Rectal smooth muscle tissue (tissue), 1 donor: ENCODE results near the gene MPPE1.
"Not testable (repeated sequence)": the region's sequence is repeated elsewhere in the genome, so short reads cannot be mapped to it uniquely, and the experiment has no call there.

Experiments
- H3K27ac ChIP-seq: one replicate; pipeline ENCODE4 v1.7.0; 2013; ENCODE audit warnings: low read depth, low read length, inconsistent platforms
- H3K27me3 ChIP-seq: one replicate; pipeline ENCODE4 v1.7.0; 2013; ENCODE audit warnings: low read length; ENCODE audit not compliant: control insufficient read depth, insufficient read depth
- H3K36me3 ChIP-seq: one replicate; pipeline ENCODE4 v1.7.0; 2013; ENCODE audit warnings: low read length; ENCODE audit not compliant: control insufficient read depth, insufficient read depth
- H3K4me1 ChIP-seq: one replicate; pipeline ENCODE4 v1.7.0; 2013; ENCODE audit warnings: low read length; ENCODE audit not compliant: control insufficient read depth, insufficient read depth
- H3K4me3 ChIP-seq: one replicate; pipeline ENCODE4 v1.7.0; 2013; ENCODE audit warnings: low read length
- H3K9ac ChIP-seq: one replicate; pipeline ENCODE4 v1.7.0; 2013; ENCODE audit warnings: low read length

The MPPE1 gene

GRCh38 chr18:11857177-11857887 lies 50.8 kb downstream of the MPPE1 start:
- Histone ChIP-seq H3K9ac (no peak overlapping the region), H3K36me3 (no peaks in the 10 kb centered on the region), H3K4me3 (peak overlapping the region; percentile 2), H3K27me3 (no peaks in the 10 kb centered on the region), H3K27ac (peak overlapping the region; percentile 88), H3K4me1 (peaks cover 13% of the 10 kb centered on the region)

GRCh38 chr18:11854554-11854953 lies 53.6 kb downstream of the MPPE1 start:
- not testable (repeated sequence) for H3K9ac ChIP-seq, H3K27ac ChIP-seq, H3K27me3 ChIP-seq, H3K4me3 ChIP-seq, H3K36me3 ChIP-seq
- peaks cover 15% of the 10 kb centered on the region for H3K4me1 ChIP-seq

DNA sequence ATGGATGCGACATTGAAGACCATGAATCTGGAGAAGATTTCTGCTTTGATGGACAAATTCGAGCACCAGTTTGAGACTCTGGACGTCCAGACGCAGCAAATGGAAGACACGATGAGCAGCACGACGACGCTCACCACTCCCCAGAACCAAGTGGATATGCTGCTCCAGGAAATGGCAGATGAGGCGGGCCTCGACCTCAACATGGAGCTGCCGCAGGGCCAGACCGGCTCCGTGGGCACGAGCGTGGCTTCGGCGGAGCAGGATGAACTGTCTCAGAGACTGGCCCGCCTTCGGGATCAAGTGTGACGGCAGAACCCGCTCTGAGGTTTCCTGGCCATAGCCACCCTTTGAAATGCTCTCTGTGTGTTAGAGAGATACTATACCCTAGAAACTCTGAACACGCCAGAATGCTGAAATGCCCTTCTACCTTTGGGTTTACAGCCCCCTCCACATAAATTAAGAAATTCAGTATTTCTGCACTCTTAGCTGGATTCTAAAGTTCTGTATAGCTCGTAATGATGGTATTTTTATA lies 56.2 kb downstream of the MPPE1 start:
- H3K27ac ChIP-seq: peak overlapping the region; percentile 93
- H3K4me3 ChIP-seq: peak overlapping the region; percentile 81
- H3K36me3 ChIP-seq: no peaks in the 10 kb centered on the region
- no peaks in the 10 kb centered on the region for H3K27me3 ChIP-seq
- peak overlapping the region; percentile 96 for H3K9ac ChIP-seq
- peaks cover 12% of the 10 kb centered on the region for H3K4me1 ChIP-seq

GRCh38 chr18:11851146-11851805 lies 56.8 kb downstream of the MPPE1 start, which contains the start of gene CHMP1B:
TSS of gene CHMP1B (plus strand) at chr18:11851413. CDS start at chr18:11851512, 99 bp downstream.
- Histone ChIP-seq H3K9ac (peak within 1 kb of the TSS; percentile 96), H3K27me3 (no peaks in the 10 kb centered on the region), H3K27ac (peak within 1 kb of the TSS; percentile 93), H3K36me3 (no peaks in the 10 kb centered on the region), H3K4me3 (peak within 1 kb of the TSS; percentile 81), H3K4me1 (peaks cover 12% of the 10 kb centered on the region)

- peak overlapping the region; percentile 42 for H3K9ac ChIP-seq
- H3K27ac ChIP-seq: peak overlapping the region; percentile 93
- H3K4me1 ChIP-seq: peaks cover 12% of the 10 kb centered on the region
- H3K36me3 ChIP-seq: no peaks in the 10 kb centered on the region
- H3K4me3 ChIP-seq: peak overlapping the region; percentile 81
- no peaks in the 10 kb centered on the region for H3K27me3 ChIP-seq
Measured at GRCh38 chr18:11850821-11851145, 57.3 kb downstream of the MPPE1 start.

GRCh38 chr18:11849841-11850634 lies 58.1 kb downstream of the MPPE1 start:
- Histone ChIP-seq H3K27me3 (no peaks in the 10 kb centered on the region), H3K4me1 (peaks cover 12% of the 10 kb centered on the region), H3K4me3 (peak overlapping the region; percentile 81), H3K27ac (peak overlapping the region; percentile 93), H3K9ac (peak overlapping the region; percentile 53), H3K36me3 (no peaks in the 10 kb centered on the region)

DNA sequence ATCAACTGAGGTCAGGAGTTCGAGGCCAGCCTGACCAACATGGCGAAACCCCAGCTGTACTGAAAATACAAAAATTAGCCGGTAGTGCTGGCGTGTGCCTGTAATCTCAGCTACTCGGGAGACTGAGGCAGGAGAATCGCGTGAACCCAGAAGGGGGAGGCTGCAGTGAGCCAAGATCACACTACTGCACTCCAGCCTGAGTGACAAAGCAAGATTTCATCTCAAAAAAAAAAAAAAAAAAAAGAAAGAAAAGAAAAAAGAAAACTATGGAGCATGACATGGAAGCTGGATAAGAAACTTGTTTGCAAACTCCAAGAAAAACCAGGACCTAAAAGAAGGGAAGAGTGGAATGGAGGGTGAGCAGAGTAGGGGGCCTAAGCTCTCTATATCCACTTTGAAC lies 58.8 kb downstream of the MPPE1 start:
- H3K9ac ChIP-seq: no peak overlapping the region
- peak overlapping the region; percentile 93 for H3K27ac ChIP-seq
- no peaks in the 10 kb centered on the region for H3K36me3 ChIP-seq
- no peaks in the 10 kb centered on the region for H3K27me3 ChIP-seq
- H3K4me1 ChIP-seq: peaks cover 12% of the 10 kb centered on the region
- H3K4me3 ChIP-seq: no peak overlapping the region

DNA sequence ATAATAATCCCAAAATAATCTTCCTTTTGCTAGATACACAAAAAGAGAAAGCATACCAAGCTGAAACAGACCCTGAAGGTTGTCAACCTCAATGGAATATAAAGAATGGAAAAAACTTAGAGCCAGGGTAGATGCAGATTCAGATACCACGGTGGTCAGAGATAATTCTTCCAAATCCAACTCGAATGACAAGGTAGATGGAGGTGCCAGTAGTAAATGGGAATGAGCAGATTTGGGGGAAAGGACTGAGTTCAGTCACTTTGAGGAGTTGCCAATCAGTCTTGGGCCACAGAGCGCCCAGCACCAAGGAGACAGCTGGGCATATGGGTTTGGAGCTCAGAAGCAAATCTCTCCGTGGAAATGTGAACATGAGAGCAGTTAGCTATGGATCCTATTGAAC lies 60.3 kb downstream of the MPPE1 start:
- no peak overlapping the region for H3K27ac ChIP-seq
- H3K4me3 ChIP-seq: no peak overlapping the region
- no peaks in the 10 kb centered on the region for H3K27me3 ChIP-seq
- no peak overlapping the region for H3K9ac ChIP-seq
- H3K4me1 ChIP-seq: peaks cover 6% of the 10 kb centered on the region
- H3K36me3 ChIP-seq: no peaks in the 10 kb centered on the region

DNA sequence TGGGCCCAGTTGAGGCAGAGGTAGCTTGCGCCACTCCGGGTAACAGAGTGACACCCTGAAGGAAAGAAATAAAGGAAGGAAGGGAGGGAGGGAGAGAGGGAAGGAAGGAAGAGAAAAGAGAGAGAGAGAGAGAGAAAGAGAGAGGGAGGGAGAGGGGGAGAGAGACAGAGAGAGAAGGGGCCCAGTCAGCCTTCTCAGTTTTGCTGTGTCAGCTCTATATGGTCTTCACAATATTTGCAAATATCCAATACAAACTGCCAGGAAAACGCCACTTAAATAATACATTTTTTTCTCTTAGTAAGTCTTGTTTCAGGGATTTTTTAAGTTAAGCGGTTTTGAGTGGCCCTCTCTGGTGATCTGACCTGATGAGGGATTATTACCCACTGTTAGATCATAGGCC lies 62.5 kb downstream of the MPPE1 start:
- no peaks in the 10 kb centered on the region for H3K36me3 ChIP-seq
- H3K4me1 ChIP-seq: peaks cover 3% of the 10 kb centered on the region
- H3K27ac ChIP-seq: no peak overlapping the region
- H3K9ac ChIP-seq: no peak overlapping the region
- H3K27me3 ChIP-seq: no peaks in the 10 kb centered on the region
- no peak overlapping the region for H3K4me3 ChIP-seq

- H3K9ac ChIP-seq: no peak overlapping the region
- no peaks in the 10 kb centered on the region for H3K36me3 ChIP-seq
Measured at GRCh38 chr18:11844436-11844835, 63.7 kb downstream of the MPPE1 start.

GRCh38 chr18:11842562-11842961 lies 65.6 kb downstream of the MPPE1 start:
- Histone ChIP-seq H3K4me1 (no peaks in the 10 kb centered on the region), H3K36me3 (no peaks in the 10 kb centered on the region), H3K9ac (no peak overlapping the region), H3K27me3 (no peaks in the 10 kb centered on the region), H3K27ac (no peak overlapping the region), H3K4me3 (no peak overlapping the region)

More at GRCh38 chr18:11844436-11844835, 63.7 kb downstream of the MPPE1 start:
- Histone ChIP-seq H3K27me3 (no peaks in the 10 kb centered on the region), H3K4me3 (no peak overlapping the region), H3K4me1 (no peaks in the 10 kb centered on the region), H3K27ac (no peak overlapping the region)

GRCh38 chr18:11840493-11840892 lies 67.6 kb downstream of the MPPE1 start:
- H3K36me3 ChIP-seq: no peaks in the 10 kb centered on the region
- H3K4me3 ChIP-seq: no peak overlapping the region
- no peaks in the 10 kb centered on the region for H3K4me1 ChIP-seq
- no peaks in the 10 kb centered on the region for H3K27me3 ChIP-seq
- no peak overlapping the region for H3K9ac ChIP-seq
- no peak overlapping the region for H3K27ac ChIP-seq
